ENCODE results near the gene MSI1.

GRCh38 chr12:120363274-120363855 is 5.6 kb downstream of the MSI1 start:
- TF ChIP-seq, protein P1, sequence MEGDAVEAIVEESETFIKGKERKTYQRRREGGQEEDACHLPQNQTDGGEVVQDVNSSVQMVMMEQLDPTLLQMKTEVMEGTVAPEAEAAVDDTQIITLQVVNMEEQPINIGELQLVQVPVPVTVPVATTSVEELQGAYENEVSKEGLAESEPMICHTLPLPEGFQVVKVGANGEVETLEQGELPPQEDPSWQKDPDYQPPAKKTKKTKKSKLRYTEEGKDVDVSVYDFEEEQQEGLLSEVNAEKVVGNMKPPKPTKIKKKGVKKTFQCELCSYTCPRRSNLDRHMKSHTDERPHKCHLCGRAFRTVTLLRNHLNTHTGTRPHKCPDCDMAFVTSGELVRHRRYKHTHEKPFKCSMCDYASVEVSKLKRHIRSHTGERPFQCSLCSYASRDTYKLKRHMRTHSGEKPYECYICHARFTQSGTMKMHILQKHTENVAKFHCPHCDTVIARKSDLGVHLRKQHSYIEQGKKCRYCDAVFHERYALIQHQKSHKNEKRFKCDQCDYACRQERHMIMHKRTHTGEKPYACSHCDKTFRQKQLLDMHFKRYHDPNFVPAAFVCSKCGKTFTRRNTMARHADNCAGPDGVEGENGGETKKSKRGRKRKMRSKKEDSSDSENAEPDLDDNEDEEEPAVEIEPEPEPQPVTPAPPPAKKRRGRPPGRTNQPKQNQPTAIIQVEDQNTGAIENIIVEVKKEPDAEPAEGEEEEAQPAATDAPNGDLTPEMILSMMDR (IDR thresholded peaks at IDR 0.05) = no peak
- TF ChIP-seq, protein P2, sequence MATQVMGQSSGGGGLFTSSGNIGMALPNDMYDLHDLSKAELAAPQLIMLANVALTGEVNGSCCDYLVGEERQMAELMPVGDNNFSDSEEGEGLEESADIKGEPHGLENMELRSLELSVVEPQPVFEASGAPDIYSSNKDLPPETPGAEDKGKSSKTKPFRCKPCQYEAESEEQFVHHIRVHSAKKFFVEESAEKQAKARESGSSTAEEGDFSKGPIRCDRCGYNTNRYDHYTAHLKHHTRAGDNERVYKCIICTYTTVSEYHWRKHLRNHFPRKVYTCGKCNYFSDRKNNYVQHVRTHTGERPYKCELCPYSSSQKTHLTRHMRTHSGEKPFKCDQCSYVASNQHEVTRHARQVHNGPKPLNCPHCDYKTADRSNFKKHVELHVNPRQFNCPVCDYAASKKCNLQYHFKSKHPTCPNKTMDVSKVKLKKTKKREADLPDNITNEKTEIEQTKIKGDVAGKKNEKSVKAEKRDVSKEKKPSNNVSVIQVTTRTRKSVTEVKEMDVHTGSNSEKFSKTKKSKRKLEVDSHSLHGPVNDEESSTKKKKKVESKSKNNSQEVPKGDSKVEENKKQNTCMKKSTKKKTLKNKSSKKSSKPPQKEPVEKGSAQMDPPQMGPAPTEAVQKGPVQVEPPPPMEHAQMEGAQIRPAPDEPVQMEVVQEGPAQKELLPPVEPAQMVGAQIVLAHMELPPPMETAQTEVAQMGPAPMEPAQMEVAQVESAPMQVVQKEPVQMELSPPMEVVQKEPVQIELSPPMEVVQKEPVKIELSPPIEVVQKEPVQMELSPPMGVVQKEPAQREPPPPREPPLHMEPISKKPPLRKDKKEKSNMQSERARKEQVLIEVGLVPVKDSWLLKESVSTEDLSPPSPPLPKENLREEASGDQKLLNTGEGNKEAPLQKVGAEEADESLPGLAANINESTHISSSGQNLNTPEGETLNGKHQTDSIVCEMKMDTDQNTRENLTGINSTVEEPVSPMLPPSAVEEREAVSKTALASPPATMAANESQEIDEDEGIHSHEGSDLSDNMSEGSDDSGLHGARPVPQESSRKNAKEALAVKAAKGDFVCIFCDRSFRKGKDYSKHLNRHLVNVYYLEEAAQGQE (IDR thresholded peaks at IDR 0.05; ENCODE audit: insufficient read depth in 1 of 2, low read depth in 2 of 2, low read length in 1 of 2) = no peak
- no peak for TF ChIP-seq POLR2AphosphoS5 (IDR thresholded peaks at IDR 0.05; ENCODE audit: low read depth, low read length)

All from Panc1 (cell line).